Endodermal cell (in vitro differentiated cells): Measurements from ENCODE around the gene TMEM200B. TPM values are rescaled to one million over a fixed set of nuclear protein-coding genes. Genes with fewer than 3 reads are reported as not detected.

Source experiments
- DNase-seq: peaks from one replicate; pipeline ENCODE4 v3.0.0-alpha.2; 2017
- H3K27ac ChIP-seq: 2 replicates; pipeline ENCODE4 v1.5.1; 2013; ENCODE audit warnings: mild to moderate bottlenecking, low read depth, low read length, moderate library complexity
- H3K27me3 ChIP-seq: 2 replicates; pipeline ENCODE4 v1.6.1; 2013; ENCODE audit warnings: mild to moderate bottlenecking, low read length, moderate library complexity; ENCODE audit not compliant: insufficient read depth, control insufficient read depth, poor library complexity, severe bottlenecking
- H3K36me3 ChIP-seq: 2 replicates; pipeline ENCODE4 v1.7.0; 2013; ENCODE audit warnings: mild to moderate bottlenecking, low read length, moderate library complexity; ENCODE audit not compliant: control insufficient read depth, insufficient read depth
- H3K4me1 ChIP-seq: one replicate; pipeline ENCODE4 v1.7.0; 2013; ENCODE audit warnings: low read length; ENCODE audit not compliant: control insufficient read depth, insufficient read depth
- H3K4me3 ChIP-seq: 2 replicates; pipeline ENCODE4 v1.5.1; 2013; ENCODE audit warnings: mild to moderate bottlenecking, low read length, moderate library complexity
- H3K9ac ChIP-seq: 2 replicates; pipeline ENCODE4 v1.6.1; 2013; ENCODE audit warnings: mild to moderate bottlenecking, low read length, moderate library complexity; ENCODE audit not compliant: poor library complexity, severe bottlenecking; ENCODE audit errors: extremely low read depth
- H3K9me3 ChIP-seq: 2 replicates; pipeline ENCODE4 v1.6.1; 2013; ENCODE audit warnings: mild to moderate bottlenecking, low read length, moderate library complexity; ENCODE audit not compliant: control insufficient read depth
- H3K27ac Mint-ChIP-seq: 2 replicates; pipeline ENCODE4 v1.8.0; 2020; ENCODE audit warnings: mixed read lengths
- H3K27me3 Mint-ChIP-seq: 2 replicates; pipeline ENCODE4 v1.8.0; 2021; ENCODE audit warnings: mild to moderate bottlenecking, mixed read lengths; ENCODE audit not compliant: insufficient read depth
- H3K36me3 Mint-ChIP-seq: 2 replicates; pipeline ENCODE4 v1.8.0; 2020; ENCODE audit warnings: low read depth, mixed read lengths
- H3K4me1 Mint-ChIP-seq: 2 replicates; pipeline ENCODE4 v1.8.0; 2020; ENCODE audit warnings: mixed read lengths
- H3K4me3 Mint-ChIP-seq: 2 replicates; pipeline ENCODE4 v1.8.0; 2020; ENCODE audit warnings: mild to moderate bottlenecking, moderate library complexity, mixed read lengths
- H3K9me3 Mint-ChIP-seq: 2 replicates; pipeline ENCODE4 v1.8.0; 2020; ENCODE audit warnings: mild to moderate bottlenecking, mixed read lengths
- WGBS, 2 experiments: methylation state at CpG; one replicate each; pipeline versions ENCODE4 v1.1.5 to v1.1.7; 2013; ENCODE audit warnings: missing lambda C conversion rate in 2 of 2, mixed read lengths in 1 of 2; ENCODE audit not compliant: insufficient coverage in 1 of 2, insufficient read length in 1 of 2; 5-methylcytosine and 5-hydroxymethylcytosine counted together
- total RNA-seq, 2 donors: library from RNA; stranded (reverse); fragmentation: NEBNext Ultra II Directional in 1 of 2; extraction: Animal tissue kit (Norgen Biotek cat#: 25700) in 1 of 2; gene quantifications; 2 replicates in 1 of 2; 3 replicates in 1 of 2; pipeline ENCODE4 v1.2.1, GENCODE V29; 2021
- TF ChIP-seq, protein P1 (sequence below): fragments of 200-600 bp; sonication (generic); conservative IDR thresholded peaks from 2 replicates; pipeline ENCODE4 v1.5.0; 2021; ENCODE audit warnings: antibody characterized with exemption, mild to moderate bottlenecking

Gene TMEM200B
- total RNA-seq, 2 donors from 2014 or later: 36.0 to 49.4 TPM

- Mint-ChIP-seq H3K4me1 (peaks cover 20% of the 10 kb centered on the region), H3K36me3 (peaks cover 29% of the 10 kb centered on the region), H3K27ac (no peak overlapping the region), H3K4me3 (no peak overlapping the region), H3K27me3 (no peaks in the 10 kb centered on the region), H3K9me3 (no peaks in the 10 kb centered on the region)
- TF ChIP-seq, protein P1, sequence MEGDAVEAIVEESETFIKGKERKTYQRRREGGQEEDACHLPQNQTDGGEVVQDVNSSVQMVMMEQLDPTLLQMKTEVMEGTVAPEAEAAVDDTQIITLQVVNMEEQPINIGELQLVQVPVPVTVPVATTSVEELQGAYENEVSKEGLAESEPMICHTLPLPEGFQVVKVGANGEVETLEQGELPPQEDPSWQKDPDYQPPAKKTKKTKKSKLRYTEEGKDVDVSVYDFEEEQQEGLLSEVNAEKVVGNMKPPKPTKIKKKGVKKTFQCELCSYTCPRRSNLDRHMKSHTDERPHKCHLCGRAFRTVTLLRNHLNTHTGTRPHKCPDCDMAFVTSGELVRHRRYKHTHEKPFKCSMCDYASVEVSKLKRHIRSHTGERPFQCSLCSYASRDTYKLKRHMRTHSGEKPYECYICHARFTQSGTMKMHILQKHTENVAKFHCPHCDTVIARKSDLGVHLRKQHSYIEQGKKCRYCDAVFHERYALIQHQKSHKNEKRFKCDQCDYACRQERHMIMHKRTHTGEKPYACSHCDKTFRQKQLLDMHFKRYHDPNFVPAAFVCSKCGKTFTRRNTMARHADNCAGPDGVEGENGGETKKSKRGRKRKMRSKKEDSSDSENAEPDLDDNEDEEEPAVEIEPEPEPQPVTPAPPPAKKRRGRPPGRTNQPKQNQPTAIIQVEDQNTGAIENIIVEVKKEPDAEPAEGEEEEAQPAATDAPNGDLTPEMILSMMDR: no peak
- no peak for DNase-seq
- peaks cover 4% of the 10 kb centered on the region for H3K4me1 ChIP-seq
- H3K9ac ChIP-seq: no peak overlapping the region
- peaks cover 13% of the 10 kb centered on the region for H3K36me3 ChIP-seq
- no peak overlapping the region for H3K27ac ChIP-seq
- no peaks in the 10 kb centered on the region for H3K27me3 ChIP-seq
- no peaks in the 10 kb centered on the region for H3K9me3 ChIP-seq
- WGBS, 2 experiments: 100% methylated on average over 1 of the region's 1 CpG; no CpG with 5 or more reads in 1 of the 2 experiments
- no peak overlapping the region for H3K4me3 ChIP-seq
Measured at GRCh38 chr1:29100487-29100886, 23.2 kb downstream of the TMEM200B start.

DNA sequence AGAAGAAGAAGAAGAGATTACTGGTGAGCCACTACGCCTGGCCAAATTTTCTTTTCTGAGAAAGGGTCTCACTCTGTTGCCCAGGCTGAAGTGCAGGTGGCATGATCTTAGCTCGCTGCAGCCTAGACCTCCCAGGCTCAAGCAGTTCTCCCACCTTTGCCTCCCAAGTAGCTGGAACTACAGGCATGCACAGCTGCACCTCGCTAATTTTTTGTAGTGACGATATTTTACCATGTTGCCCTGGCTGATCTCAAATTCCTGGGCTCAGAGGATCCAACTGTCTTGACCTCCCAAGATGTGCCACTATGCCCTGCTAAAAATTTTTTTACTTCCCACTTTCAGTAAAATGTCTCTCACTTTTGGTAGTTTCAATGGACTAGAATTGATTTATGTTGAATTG, 24.4 kb downstream of the TMEM200B start:
- Mint-ChIP-seq H3K4me3 (no peak overlapping the region), H3K27ac (no peak overlapping the region), H3K4me1 (peaks cover 20% of the 10 kb centered on the region), H3K9me3 (no peaks in the 10 kb centered on the region), H3K27me3 (no peaks in the 10 kb centered on the region), H3K36me3 (peaks cover 29% of the 10 kb centered on the region)
- Histone ChIP-seq H3K9me3 (no peaks in the 10 kb centered on the region), H3K36me3 (peaks cover 13% of the 10 kb centered on the region), H3K4me3 (no peak overlapping the region), H3K9ac (no peak overlapping the region), H3K27ac (no peak overlapping the region), H3K27me3 (no peaks in the 10 kb centered on the region), H3K4me1 (peaks cover 4% of the 10 kb centered on the region)
- TF ChIP-seq, protein P1: no peak
- WGBS, 2 experiments: 92 to 100% methylated on average over 4 of the region's 4 CpGs
- DNase-seq: no peak

DNA sequence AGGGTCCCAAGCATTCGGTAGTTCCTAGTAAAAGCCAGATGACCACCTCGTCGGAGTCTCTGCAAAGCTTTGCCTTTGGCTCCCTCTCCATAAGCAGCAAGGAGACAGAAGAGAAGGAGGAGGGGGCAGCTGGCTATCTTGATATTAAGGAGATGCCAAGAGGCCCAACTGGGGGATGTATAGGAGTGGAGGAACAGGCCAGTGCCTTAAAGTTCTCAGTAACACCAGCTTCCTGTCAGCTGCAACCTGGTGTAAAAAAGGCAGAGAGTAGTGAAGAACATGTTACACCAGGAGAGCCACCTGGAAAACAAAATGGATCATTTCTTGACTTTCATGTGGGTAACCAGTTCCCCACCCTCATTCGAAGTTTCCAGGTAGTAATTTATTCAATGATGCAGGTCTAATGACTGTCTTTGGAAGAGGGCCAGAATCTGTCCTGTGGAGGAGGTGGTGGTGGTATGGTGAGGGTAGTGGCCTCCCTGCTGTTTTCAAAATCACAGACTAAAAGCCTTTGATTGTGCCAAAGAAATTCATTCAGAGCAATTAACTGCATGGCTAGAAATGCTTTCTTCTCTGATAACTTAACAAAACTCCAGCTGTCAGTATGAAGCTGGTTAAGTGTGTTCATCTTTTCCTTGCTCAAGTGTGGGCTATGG, 27.3 kb downstream of the TMEM200B start:
- Histone ChIP-seq H3K9me3 (peaks cover 5% of the 10 kb centered on the region), H3K9ac (no peak overlapping the region), H3K27me3 (no peaks in the 10 kb centered on the region), H3K4me1 (peaks cover 4% of the 10 kb centered on the region), H3K4me3 (no peak overlapping the region), H3K36me3 (peaks cover 9% of the 10 kb centered on the region), H3K27ac (no peak overlapping the region)
- H3K9me3 Mint-ChIP-seq: peaks cover 6% of the 10 kb centered on the region
- no peak overlapping the region for H3K27ac Mint-ChIP-seq
- 65 to 84% methylated on average over 2 to 4 of the region's 4 CpGs for WGBS, 2 experiments
- H3K4me3 Mint-ChIP-seq: no peak overlapping the region
- no peaks in the 10 kb centered on the region for H3K27me3 Mint-ChIP-seq
- peaks cover 35% of the 10 kb centered on the region for H3K36me3 Mint-ChIP-seq
- TF ChIP-seq, protein P1: no peak
- no peak for DNase-seq
- peaks cover 20% of the 10 kb centered on the region for H3K4me1 Mint-ChIP-seq
